Astrocyte (in vitro differentiated cells and primary cell): Measurements from ENCODE around the gene C3orf80.

Experiments
- EZH2 ChIP-seq: IDR thresholded peaks from 2 replicates; pipeline ENCODE4 v1.6.1; 2012; ENCODE audit warnings: mild to moderate bottlenecking, low read length, inconsistent platforms; ENCODE audit not compliant: insufficient read depth
- TF ChIP-seq, protein P1 (sequence below): IDR thresholded peaks from 2 replicates; pipeline ENCODE4 v1.5.1; 2011; ENCODE audit warnings: low read depth, mild to moderate bottlenecking, inconsistent platforms, low read length, moderate library complexity; ENCODE audit not compliant: insufficient read depth

DNA sequence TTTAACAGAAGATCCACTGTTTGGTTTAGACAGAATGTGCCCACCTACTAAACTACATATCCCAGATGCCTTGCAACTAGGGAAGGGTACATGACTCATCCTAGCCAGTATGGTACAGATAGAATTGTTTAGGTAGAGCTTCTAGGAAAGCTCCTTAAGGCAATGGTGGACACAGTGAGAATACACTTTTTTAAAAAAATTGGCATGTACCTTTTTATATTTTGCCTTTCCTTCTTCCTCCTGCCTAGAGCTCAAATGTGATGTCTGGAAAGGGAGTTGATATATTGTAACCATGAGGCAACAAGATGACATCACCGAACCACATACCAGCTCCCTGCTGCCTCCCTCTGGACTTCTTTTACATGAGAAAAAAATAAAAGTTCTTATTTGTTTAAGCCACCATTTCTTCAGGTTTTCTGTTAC is 14.4 kb upstream of the C3orf80 start:
- TF ChIP-seq, protein P1, sequence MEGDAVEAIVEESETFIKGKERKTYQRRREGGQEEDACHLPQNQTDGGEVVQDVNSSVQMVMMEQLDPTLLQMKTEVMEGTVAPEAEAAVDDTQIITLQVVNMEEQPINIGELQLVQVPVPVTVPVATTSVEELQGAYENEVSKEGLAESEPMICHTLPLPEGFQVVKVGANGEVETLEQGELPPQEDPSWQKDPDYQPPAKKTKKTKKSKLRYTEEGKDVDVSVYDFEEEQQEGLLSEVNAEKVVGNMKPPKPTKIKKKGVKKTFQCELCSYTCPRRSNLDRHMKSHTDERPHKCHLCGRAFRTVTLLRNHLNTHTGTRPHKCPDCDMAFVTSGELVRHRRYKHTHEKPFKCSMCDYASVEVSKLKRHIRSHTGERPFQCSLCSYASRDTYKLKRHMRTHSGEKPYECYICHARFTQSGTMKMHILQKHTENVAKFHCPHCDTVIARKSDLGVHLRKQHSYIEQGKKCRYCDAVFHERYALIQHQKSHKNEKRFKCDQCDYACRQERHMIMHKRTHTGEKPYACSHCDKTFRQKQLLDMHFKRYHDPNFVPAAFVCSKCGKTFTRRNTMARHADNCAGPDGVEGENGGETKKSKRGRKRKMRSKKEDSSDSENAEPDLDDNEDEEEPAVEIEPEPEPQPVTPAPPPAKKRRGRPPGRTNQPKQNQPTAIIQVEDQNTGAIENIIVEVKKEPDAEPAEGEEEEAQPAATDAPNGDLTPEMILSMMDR, result peak; percentile 42
- no peak for TF ChIP-seq EZH2
